GM12873 (cell line): ENCODE results near the gene DDA1.
A peak's percentile ranks its signal among the peaks of the same experiment; 100 is the strongest.

Experiments used
- CTCF ChIP-seq: IDR thresholded peaks from 2 replicates; pipeline ENCODE4 v1.5.1; 2012; ENCODE audit warnings: low read depth, mild to moderate bottlenecking, moderate library complexity, low read length, control low read depth; ENCODE audit not compliant: insufficient read depth; ENCODE audit errors: missing control alignments

The DDA1 gene

GRCh38 chr19:17339088-17339741, 29.9 kb downstream of the DDA1 start:
- TF ChIP-seq CTCF, result no peak

GRCh38 chr19:17340302-17340870, 31.0 kb downstream of the DDA1 start:
- no peak for TF ChIP-seq CTCF

- TF ChIP-seq CTCF, result no peak
Measured at GRCh38 chr19:17340871-17341357, 31.6 kb downstream of the DDA1 start.

- no peak for TF ChIP-seq CTCF
Measured at GRCh38 chr19:17341386-17341785, 32.0 kb downstream of the DDA1 start.

- no peak for TF ChIP-seq CTCF
Measured at GRCh38 chr19:17341845-17342244, 32.5 kb downstream of the DDA1 start.

- peak; percentile 98 for TF ChIP-seq CTCF
Measured at GRCh38 chr19:17346109-17346671, 36.8 kb downstream of the DDA1 start.

- no peak for TF ChIP-seq CTCF
Measured at GRCh38 chr19:17347361-17347760, 38.0 kb downstream of the DDA1 start.
